Body of pancreas (tissue), 4 donors: Measurements from ENCODE around the gene SPATA2.

Experiments
- CTCF ChIP-seq, 7 experiments: fragments of 450-650 bp in 4 of 7; fragments of 200-600 bp in 3 of 7; sonication (generic) in 3 of 7; IDR thresholded peaks; one replicate each; pipeline ENCODE4 v1.5.1; 2016 to 2019; ENCODE audit warnings: antibody characterized with exemption in 7 of 7
- POLR2A ChIP-seq, 3 donors: fragments of 450-650 bp; IDR thresholded peaks; one replicate each; pipeline ENCODE4 v1.6.1; 2016; ENCODE audit warnings: antibody characterized with exemption in 3 of 3, mild to moderate bottlenecking in 2 of 3

- no peak for TF ChIP-seq CTCF (IDR thresholded peaks at IDR 0.05)
- no peak for TF ChIP-seq POLR2A (IDR thresholded peaks at IDR 0.05)
Measured at GRCh38 chr20:49886571-49887213, 28.6 kb downstream of the SPATA2 start.
